Left forelimb (tissue), 1 donor: Measurements from ENCODE around the gene HLA-DOB.
A peak's percentile ranks its signal among the peaks of the same experiment; 100 is the strongest.

Source experiments
- DNase-seq: peaks from one replicate; pipeline ENCODE4 v3.0.0-alpha.2; 2018; ENCODE audit warnings: low spot score

HLA-DOB gene

DNA sequence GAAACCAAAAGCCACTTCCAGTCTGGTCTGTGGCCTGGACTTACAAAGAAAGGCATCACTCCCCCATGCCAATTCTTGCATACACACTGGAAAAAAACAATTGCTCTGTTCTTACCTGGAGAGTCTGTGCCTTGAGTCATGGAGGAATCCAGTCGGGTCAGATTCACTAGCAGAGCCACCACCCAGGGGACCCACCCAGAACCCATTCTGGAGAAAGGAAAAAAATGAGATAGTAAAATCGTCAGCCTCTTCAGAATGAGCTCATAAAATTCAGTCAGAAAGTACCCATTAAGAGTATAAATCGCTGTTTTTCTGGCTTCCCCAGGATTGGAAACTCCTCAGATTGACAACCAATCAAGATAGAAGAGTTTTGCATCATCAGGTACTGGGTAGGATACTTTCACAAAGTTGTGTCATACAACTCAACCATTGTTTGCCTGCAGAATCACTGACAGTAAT is at the start of gene HLA-DOB:
Gene HLA-DOB, minus strand, starts transcription at position 257 of the 459 bp plus-strand sequence. Its CDS starts 51 bp downstream, at position 206.
- DNase-seq, result no peak

DNA sequence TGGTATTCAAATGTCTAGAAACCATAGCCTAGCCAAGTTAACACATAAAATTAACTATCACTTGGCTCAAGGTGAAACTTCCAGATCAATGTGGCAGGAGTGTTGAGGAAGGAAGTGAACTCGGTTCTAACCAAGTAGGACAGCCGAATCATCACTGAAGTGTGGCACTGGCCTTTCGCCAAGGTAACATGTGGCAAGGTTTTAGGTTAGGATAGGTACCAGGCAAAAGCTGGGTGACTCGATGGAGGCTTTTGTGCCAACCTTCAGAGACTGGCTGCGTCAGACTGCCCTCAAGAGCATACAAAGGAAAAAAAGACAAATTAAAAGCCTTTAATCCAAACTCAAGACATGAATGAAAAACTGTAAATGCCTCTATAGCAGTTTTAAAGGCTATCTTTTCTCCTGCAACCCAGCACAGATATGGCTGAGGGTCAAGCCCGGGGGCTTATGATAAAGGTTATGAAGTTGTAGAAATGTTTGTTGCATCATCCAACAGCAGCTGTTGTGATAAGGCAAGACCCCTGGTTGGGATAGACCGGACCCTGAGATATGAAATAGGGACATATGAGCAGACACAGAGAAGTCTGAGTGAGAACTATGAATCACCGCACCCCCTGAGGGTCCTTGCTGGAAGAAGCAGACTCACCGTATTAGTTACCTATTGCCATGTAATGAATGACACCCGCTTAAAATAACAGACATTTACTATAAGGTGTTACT is 49.1 kb upstream of the HLA-DOB start:
- no peak for DNase-seq

DNA sequence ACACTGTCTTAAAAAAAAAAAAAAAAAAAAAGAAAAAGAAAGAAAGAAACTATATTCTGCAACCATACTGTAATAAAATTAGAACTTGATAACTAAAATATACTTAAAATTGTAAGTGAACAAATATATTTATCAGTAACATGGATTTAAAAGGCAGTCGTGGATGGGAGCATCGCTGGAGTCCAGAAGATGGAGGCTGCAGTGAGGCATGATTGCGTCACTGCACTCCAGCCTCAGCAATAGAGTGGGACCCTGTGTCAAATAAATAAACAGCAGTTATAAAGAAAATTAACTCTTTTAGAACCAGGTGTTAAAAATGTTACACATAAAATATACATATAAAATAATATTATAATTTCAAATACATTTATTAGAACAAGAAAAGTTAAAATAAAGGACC is 45.9 kb upstream of the HLA-DOB start:
- no peak for DNase-seq

DNA sequence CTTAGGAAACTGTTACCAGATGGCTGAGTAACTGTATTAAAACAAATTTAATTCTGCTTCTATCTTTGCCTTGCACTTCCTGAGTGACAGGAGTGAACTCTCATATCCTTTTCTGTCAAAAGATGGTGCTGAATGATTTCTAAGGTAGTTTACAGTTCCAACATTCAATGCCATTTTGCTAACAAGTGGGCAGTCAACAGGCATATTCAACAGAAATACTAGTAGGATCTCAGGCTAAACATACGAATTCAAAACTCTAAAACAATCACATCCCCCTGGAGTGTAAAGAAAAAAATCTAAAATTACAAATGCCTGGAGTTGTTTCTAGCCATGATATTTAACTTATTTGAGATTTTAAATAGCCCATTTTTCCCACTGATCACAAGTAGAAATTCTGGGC is 43.9 kb upstream of the HLA-DOB start:
- DNase-seq, result no peak

DNA sequence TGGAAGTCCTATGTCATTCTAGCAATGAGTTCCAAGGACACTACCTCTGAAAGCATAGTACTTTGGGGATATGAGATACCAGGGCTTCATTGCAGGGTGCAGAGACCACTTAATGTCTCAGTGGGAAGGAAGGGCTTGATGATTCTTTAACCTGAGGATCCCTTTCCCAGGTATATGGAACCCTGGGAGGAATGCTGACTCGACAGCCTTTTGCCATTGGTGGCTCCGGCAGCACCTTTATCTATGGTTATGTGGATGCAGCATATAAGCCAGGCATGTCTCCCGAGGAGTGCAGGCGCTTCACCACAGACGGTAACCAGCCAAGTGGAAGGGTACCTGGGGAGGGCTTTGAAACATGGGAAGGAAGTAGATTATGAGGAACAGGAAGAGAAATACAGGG is 41.4 kb upstream of the HLA-DOB start:
- no peak for DNase-seq

DNA sequence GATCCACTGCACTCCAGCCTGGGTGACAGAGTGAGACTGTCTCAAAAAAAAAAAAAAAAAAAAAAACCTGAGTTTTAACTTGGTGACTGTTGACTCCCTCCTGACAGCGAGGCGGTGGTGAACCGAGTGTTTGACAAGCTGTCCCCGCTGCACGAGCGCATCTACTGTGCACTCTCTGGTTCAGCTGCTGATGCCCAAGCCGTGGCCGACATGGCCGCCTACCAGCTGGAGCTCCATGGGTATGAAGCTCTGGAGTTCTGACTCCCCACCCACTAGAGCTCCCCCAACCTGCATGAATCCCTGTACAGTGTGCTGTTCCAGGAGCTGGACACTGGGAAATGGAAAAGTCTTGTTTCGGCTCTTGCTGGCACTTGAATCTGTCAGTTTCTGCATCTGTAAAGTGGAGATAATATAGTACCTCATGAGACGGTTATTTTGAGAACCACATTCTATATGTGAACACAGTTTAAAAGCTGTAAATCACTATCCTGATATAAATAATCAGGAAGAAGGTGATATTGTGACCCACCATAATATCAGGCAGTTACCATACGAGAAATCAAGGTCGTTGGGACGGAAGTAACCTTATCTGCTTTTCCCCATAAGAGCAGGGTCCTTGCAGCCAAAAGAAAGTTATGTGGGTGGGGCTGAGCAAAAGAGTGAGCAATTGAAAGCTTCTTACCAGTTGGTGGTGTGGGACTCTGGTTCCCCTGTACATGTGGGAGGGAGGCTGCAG is 40.5 kb upstream of the HLA-DOB start:
- no peak for DNase-seq

DNA sequence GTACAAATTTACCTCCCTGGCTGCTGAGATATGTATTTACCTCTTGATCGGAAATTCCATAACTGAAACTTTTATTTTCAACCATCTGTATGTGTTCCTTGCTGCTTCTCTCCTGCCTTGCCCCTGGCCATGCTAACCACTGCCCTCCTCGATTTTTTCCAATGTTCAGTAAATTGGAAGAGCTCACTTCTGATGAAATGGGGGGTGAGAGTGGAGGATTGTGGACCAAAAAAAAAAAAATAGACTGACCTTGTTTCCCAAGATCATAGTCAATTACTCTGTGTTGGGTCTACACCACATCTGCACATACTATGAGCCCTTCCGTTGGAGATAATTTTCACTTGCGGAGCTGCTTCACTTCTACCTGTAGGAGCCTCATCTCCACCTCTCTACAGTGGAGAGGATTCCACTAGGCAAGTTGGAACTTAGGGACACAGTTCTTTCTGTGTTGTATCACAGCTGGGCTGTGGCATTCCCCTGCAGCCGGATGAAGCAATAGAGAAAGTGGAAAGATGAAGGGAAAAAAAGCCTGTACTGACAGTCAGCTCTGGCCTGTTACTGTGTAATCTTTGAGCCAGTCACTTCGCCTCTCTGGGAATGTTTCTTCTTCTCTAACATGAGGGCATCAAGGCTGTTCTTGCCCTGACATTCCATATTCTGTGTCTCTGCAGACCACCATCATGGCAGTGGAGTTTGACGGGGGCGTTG is 38.8 kb upstream of the HLA-DOB start:
- DNase-seq, result no peak

DNA sequence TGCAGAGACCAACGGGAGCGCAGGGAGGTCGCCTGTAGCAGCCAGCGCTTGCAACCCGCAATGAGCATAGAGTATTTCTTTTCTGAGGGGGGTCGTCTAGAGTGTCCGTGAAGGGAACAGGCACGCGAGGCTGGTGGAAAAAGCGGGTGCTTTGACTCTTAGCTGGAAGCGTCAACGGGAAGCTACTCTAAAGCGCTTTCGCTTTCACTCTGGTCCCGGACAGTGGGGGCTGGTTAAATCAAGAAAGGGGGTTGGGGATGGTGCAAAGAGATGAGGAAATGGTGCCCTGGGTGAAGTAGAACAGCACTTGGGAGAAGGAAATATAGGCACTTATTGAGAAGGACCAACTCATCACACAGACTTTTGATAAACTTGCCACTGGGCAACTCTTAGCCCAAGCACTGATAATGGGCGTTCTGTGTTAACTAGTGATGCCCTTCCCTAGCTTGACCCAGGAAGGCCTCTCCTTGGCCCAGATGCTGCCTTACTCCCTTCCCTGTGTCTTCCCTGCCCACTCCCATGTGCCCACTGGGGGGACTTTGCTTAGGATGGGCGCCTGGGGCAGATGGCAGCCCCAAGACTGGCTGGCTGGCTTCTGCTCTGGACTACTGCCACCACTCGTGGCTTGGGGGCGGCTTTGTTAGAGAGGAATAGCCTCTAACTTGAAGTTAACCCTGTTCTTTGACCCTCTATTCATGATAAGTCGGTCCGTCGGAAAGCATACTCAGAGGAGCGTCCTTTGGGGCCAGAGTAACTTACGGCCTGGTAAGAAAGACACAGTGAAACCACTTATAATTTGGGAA is 37.8 kb upstream of the HLA-DOB start:
- DNase-seq, result no peak

DNA sequence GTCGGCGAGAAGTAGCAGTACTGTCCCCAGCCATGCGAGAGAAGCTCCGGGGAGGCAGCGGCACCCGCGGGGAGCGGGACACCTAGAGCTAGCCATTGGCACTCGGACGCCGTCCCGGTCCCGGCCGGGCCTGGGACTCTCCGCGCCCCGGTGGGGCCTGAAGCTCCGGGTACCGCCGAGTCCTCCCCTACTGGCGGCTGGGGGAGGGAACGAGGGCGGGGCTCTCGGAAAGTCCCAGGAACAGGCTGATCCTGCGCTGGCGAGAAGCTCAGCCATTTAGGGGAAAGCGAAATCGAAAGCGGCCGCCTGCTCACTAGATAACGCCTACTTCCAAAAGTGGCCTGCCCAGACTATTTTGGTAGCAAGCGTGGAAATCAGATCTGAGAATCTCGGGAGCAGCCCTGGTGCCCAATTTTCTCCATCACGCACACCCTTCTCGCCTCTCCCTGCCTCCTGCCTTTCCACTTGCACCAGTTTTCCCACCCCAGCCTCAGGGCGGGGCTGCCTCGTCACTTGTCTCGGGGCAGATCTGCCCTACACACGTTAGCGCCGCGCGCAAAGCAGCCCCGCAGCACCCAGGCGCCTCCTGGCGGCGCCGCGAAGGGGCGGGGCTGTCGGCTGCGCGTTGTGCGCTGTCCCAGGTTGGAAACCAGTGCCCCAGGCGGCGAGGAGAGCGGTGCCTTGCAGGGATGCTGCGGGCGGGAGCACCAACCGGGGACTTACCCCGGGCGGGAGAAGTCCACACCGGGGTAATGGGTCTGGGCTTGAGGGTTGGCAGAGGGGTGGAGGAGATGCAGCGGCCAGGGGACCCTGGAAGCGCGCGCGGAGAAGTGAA is 37.0 kb upstream of the HLA-DOB start, which contains the start of the genes PSMB9 and TAP1:
Gene PSMB9, plus strand, starts transcription at position 652 of the 835 bp plus-strand sequence. Its CDS starts 38 bp downstream, at position 690.
Gene TAP1, minus strand, starts transcription at position 164 of the 835 bp plus-strand sequence. Its CDS starts 68 bp downstream, at position 96.
- peak; percentile 94 for DNase-seq

DNA sequence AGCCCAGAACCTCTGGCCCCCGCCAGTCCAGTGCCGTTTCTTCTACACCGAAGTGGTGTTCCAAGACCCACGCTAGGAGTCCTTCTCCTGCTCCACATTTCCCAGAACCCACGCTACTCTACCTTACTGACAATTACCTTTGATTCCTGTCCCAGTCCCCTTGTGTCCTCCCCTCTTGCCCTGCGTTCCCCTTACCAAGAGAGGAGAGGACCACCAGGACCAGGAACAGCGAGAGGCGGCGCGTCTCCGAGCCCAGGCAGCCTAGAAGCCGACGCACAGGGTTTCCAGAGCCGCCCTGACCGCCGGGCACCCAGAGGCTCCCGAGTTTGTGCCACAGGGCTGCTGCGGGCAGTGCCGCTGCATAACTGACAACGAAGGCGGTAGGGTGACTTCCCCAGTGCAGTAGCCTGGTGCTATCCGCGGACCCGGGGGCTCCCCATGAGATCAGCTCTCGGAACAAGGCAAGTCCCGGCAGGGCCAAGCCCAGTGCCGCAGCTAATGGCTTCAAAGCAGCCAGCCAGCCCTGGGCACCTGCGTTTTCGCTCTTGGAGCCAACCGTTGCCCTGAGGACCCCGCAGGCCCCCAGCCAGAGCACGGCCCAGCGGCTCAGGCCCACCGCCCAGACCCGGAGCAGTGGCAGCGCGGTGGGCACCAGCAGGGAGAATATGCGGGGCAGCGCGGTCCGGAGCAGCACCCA is 36.2 kb upstream of the HLA-DOB start:
- no peak for DNase-seq

DNA sequence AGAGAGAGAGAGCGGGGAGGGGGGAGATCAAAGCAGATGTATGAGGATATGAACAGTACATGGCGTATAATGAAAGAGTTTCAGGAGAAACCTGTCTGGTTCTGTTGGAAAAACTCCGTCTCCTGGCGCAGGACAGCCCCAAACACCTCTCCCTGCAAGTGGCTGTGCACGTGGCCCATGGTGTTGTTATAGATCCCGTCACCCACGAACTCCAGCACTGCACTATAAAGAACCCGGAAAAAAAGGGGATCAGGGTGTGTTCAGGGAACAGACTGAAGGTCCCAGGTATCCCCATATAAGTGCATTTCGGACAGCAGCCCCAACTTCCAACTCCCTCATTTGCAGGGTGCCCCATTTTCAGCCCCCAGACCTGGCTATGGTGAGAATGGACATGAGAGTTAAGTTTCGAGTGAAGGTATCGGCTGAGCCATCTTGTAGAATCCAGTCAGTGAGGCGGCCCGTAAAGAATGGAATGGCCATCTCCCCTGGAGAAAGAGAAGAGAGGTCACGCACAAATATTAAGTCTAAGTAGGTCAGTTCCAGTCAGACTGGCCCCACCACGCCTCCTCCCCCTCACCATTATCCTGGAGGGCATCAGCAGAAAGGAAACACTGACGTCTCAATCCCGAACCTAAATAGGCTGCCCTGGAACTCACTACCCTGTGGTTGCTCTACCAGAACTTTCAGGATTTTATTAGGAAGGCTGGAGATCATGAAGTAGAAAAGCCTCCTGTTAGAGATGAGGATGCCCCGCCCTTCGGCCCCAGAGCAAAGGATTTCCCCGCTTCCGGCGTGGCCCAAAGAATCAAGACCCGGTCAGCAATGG is 35.4 kb upstream of the HLA-DOB start:
- DNase-seq, result no peak

DNA sequence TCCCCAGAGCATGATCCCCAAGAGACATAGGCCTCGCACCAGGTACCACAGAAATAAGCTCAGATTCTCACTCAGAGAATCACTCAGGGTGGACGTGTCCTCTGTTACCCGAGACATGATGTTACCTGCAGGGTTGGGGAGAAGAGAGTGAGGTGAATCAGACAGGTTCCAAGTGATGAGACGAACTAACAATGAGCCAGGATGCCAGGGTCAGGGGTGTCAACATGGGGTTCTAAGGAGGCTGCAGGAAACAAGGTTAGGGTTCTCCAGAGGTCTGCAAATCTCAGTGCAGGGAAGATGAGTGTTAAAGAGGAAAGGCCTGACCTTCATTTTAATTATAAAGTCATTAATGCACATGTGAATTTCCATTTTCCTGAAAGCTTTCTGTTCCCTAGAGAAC is 34.2 kb upstream of the HLA-DOB start:
- no peak for DNase-seq

DNA sequence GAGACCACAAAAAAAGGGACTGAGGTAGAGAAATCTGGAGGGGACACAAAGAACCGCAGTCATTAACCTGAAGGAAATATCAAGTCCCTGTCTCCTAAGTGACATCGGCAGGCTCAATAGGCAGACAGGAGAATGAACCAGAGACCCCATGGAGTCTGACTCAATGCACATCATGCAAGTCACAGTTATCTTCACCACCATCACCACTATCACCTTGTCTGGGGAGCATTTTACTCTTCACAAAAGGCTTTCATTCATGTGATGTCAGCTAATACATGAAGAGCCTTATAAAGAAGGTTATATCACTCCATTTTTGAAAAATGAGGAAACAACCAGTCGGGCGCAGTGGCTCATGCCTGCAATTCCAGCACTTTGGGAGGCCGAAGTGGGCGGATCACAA is 32.3 kb upstream of the HLA-DOB start:
- DNase-seq, result no peak

DNA sequence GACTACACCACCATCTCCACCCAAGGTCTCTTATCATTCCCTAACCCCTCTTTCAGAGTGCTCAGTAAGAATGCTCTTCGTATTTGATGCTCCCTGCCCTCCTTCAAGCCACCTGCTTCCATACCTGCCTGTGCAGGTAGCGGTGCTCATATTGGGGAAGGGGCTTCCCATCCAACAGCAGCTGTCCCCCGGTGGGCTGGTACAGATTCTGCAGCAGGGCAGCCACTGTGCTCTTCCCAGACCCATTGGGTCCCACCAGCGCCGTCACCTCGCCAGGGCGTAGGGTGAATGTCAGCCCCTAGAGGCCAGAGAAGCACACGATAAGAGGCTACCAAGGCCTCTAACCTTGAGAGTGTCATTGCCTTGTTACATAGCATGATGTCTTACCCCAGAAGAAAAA is 31.0 kb upstream of the HLA-DOB start:
- no peak for DNase-seq

DNA sequence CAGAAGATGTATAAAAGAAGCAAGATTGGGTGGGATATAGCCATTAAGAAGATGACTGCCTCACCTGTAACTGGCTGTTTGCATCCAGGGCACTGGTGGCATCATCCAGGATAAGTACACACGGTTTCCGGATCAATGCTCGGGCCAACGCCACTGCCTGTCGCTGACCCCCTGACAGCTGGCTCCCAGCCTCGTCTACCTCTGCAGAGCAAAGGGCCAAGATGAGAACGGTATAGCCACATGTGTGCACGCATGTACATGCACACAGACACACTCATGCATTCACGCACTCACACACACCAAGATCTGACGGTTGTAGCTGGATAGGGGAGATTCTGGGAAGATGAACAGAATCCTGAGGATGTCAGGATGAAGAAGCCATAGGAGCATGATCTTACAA is 30.2 kb upstream of the HLA-DOB start:
- no peak for DNase-seq

DNA sequence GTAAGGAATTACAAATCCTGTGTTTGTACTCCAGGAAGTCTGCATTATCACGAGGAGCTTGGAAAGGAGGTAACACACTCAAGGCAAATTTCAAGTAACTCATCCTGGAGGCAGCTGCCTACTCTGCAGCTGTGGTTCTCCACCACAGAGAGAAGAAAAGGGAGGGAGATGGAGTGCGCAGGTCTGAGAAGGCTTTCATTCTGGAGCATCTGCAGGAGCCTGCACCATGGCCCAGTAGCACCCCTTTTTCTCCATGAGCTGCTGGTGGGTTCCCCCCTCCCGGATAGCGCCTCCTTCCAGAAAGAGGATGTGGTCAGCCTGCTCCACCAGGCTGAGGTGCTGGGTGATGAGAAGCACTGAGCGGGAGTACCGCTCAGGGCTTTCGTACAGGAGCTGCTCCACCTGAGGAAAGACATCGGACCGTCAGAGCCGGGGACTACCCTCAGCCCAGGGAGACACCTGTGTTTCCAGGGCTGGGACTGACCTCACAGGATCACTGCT is 28.6 kb upstream of the HLA-DOB start:
- no peak for DNase-seq

DNA sequence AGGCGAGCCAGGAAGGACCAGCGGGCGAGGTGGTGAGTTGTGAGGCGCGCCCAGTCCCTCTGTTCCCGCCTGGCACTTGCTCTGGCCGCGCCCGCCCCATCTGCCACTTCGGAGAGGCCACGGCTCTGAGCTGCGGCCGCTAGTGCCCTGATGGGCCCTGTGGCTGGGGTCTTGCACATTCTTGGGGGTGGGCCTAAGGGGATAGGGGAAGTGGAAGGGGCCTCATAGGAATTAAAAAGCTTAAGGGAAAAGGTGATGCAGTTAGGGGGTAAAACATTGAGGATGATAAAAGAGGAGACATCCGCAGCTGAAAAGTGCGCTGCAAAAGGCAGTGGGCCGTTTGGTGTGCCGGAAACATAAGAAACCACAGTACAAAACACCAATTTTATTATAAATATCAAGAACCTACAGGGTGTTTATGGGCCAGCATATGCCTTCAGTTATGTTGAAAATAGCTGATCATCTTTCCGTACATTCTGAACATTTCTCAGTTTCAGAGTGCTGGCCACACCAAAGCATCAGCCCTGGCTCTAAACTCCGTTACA is 28.1 kb upstream of the HLA-DOB start:
- DNase-seq, result no peak

DNA sequence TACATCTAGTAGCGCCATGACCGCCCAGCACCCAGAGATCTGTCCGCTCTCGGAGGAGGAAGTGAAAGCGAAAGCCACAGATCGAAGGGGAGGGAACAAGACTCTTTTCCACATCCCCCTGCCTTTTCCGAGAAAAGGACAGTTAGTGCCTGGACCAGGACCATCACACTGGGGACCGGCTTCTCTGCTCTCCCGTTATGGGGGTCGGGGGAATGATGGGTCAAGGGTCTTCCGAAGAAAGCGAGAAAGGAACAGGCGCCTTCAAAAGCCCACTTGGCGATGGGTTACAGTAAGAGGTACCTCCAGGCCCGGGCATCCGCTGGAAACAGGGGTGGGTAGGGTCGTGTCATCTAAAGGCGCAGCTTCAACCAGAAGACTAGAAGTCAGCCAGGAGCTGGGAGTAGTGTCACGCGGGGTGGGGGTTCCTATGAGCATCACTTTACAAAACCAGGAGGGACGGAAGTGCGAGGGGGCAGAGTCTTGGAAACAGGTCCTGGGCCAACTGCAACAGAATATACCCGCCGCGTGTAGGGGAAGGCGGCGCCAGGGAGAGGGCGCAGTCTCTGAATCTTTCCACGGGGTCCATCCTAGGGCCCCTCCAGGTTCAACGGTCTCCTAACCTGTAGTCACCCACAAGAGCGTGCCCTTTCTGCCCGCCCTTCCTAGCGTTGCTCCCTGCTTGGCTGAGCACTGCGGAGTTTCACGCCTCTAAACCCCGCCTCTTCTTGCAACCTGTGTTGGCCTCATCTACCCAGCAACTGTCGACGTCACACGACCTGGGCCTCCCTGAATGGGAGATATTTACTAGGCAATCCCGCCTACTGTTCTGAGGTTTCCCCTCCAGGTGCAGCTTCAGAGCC is 27.4 kb upstream of the HLA-DOB start, which contains the start of gene PSMB8:
Gene PSMB8, minus strand, starts transcription at position 69 of the 860 bp plus-strand sequence. Its CDS starts 51 bp downstream, at position 18.
- peak; percentile 93 for DNase-seq
